HEK293 (cell line): Measurements from ENCODE around the gene ATXN10.

Source experiments
- MYNN ChIP-seq: fragments of 450-650 bp; formaldehyde crosslinking; IDR thresholded peaks from 2 replicates; pipeline ENCODE4 v1.5.1; 2016; ENCODE audit warnings: missing biosample characterization, missing genetic modification characterization, borderline replicate concordance
- SETDB1 ChIP-seq: IDR thresholded peaks from one replicate; pipeline ENCODE4 v1.6.1; 2017; ENCODE audit warnings: mild to moderate bottlenecking, low read length, moderate library complexity, mixed read lengths; ENCODE audit not compliant: insufficient read length
- SP3 ChIP-seq: fragments of 450-650 bp; formaldehyde crosslinking; IDR thresholded peaks from 2 replicates; pipeline ENCODE4 v1.5.1; 2016; ENCODE audit warnings: missing biosample characterization, missing genetic modification characterization
- ZNF530 ChIP-seq: fragments of 450-650 bp; formaldehyde crosslinking; IDR thresholded peaks from 2 replicates; pipeline ENCODE4 v1.5.1; 2016; ENCODE audit warnings: low read depth, missing biosample characterization, missing genetic modification characterization
- ZNF623 ChIP-seq: fragments of 450-650 bp; formaldehyde crosslinking; IDR thresholded peaks from 2 replicates; pipeline ENCODE4 v1.5.1; 2016; ENCODE audit warnings: missing biosample characterization, missing genetic modification characterization
- ZNF843 ChIP-seq: fragments of 450-650 bp; formaldehyde crosslinking; IDR thresholded peaks from 2 replicates; pipeline ENCODE4 v1.5.1; 2016; ENCODE audit warnings: missing biosample characterization, missing genetic modification characterization
- TF ChIP-seq, protein P1 (sequence below): fragments of 450-650 bp; formaldehyde crosslinking; IDR thresholded peaks from 2 replicates; pipeline ENCODE4 v1.5.1; 2016; ENCODE audit warnings: missing biosample characterization, missing genetic modification characterization
- TF ChIP-seq, protein P2 (sequence below): fragments of 450-650 bp; formaldehyde crosslinking; IDR thresholded peaks from 2 replicates; pipeline ENCODE4 v1.5.1; 2016; ENCODE audit warnings: missing biosample characterization, missing genetic modification characterization, low read depth
- TF ChIP-seq, protein P3 (sequence below): fragments of 450-650 bp; formaldehyde crosslinking; IDR thresholded peaks from 2 replicates; pipeline ENCODE4 v1.5.1; 2016; ENCODE audit warnings: missing biosample characterization, missing genetic modification characterization
- TF ChIP-seq, protein P4 (sequence below): fragments of 450-650 bp; formaldehyde crosslinking; IDR thresholded peaks from 2 replicates; pipeline ENCODE4 v1.5.1; 2017; ENCODE audit warnings: missing biosample characterization, missing genetic modification characterization
- TF ChIP-seq, protein P5 (sequence below): fragments of 450-650 bp; formaldehyde crosslinking; IDR thresholded peaks from 2 replicates; pipeline ENCODE4 v1.5.1; 2016; ENCODE audit warnings: missing biosample characterization, missing genetic modification characterization
- TF ChIP-seq, protein P6 (sequence below): fragments of 450-650 bp; formaldehyde crosslinking; IDR thresholded peaks from 2 replicates; pipeline ENCODE4 v1.5.1; 2016; ENCODE audit warnings: missing biosample characterization, missing genetic modification characterization

DNA sequence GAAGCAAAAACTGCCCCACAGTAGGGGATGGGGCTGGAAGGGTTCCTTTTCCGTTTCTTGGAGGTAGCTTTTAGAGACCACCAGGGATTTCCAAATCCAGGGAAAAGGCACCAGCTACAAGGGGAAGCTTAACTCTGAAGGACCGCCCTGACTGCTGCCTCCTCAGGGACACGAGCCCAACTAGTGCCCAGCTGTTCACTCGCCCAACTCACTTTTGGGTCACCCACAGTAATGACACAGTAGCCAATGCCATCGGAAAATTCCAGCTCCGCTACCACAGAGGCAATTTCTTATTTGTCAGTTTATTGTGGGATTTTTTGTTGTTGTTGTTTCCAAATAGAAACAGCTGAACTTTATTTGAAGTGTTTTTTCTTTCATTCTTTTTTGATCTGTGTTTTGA is 141.3 kb downstream of the ATXN10 start:
- TF ChIP-seq MYNN = no peak
- TF ChIP-seq, protein P1, sequence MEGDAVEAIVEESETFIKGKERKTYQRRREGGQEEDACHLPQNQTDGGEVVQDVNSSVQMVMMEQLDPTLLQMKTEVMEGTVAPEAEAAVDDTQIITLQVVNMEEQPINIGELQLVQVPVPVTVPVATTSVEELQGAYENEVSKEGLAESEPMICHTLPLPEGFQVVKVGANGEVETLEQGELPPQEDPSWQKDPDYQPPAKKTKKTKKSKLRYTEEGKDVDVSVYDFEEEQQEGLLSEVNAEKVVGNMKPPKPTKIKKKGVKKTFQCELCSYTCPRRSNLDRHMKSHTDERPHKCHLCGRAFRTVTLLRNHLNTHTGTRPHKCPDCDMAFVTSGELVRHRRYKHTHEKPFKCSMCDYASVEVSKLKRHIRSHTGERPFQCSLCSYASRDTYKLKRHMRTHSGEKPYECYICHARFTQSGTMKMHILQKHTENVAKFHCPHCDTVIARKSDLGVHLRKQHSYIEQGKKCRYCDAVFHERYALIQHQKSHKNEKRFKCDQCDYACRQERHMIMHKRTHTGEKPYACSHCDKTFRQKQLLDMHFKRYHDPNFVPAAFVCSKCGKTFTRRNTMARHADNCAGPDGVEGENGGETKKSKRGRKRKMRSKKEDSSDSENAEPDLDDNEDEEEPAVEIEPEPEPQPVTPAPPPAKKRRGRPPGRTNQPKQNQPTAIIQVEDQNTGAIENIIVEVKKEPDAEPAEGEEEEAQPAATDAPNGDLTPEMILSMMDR (tag by site-specific recombination) = no peak
- TF ChIP-seq, protein P2, sequence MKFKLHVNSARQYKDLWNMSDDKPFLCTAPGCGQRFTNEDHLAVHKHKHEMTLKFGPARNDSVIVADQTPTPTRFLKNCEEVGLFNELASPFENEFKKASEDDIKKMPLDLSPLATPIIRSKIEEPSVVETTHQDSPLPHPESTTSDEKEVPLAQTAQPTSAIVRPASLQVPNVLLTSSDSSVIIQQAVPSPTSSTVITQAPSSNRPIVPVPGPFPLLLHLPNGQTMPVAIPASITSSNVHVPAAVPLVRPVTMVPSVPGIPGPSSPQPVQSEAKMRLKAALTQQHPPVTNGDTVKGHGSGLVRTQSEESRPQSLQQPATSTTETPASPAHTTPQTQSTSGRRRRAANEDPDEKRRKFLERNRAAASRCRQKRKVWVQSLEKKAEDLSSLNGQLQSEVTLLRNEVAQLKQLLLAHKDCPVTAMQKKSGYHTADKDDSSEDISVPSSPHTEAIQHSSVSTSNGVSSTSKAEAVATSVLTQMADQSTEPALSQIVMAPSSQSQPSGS (tag by site-specific recombination) = no peak
- TF ChIP-seq, protein P3, sequence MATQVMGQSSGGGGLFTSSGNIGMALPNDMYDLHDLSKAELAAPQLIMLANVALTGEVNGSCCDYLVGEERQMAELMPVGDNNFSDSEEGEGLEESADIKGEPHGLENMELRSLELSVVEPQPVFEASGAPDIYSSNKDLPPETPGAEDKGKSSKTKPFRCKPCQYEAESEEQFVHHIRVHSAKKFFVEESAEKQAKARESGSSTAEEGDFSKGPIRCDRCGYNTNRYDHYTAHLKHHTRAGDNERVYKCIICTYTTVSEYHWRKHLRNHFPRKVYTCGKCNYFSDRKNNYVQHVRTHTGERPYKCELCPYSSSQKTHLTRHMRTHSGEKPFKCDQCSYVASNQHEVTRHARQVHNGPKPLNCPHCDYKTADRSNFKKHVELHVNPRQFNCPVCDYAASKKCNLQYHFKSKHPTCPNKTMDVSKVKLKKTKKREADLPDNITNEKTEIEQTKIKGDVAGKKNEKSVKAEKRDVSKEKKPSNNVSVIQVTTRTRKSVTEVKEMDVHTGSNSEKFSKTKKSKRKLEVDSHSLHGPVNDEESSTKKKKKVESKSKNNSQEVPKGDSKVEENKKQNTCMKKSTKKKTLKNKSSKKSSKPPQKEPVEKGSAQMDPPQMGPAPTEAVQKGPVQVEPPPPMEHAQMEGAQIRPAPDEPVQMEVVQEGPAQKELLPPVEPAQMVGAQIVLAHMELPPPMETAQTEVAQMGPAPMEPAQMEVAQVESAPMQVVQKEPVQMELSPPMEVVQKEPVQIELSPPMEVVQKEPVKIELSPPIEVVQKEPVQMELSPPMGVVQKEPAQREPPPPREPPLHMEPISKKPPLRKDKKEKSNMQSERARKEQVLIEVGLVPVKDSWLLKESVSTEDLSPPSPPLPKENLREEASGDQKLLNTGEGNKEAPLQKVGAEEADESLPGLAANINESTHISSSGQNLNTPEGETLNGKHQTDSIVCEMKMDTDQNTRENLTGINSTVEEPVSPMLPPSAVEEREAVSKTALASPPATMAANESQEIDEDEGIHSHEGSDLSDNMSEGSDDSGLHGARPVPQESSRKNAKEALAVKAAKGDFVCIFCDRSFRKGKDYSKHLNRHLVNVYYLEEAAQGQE = no peak
- no peak for TF ChIP-seq ZNF623 (tag by site-specific recombination)
- TF ChIP-seq SP3 (tag by site-specific recombination) = no peak
- TF ChIP-seq ZNF530 = no peak
- TF ChIP-seq, protein P4, sequence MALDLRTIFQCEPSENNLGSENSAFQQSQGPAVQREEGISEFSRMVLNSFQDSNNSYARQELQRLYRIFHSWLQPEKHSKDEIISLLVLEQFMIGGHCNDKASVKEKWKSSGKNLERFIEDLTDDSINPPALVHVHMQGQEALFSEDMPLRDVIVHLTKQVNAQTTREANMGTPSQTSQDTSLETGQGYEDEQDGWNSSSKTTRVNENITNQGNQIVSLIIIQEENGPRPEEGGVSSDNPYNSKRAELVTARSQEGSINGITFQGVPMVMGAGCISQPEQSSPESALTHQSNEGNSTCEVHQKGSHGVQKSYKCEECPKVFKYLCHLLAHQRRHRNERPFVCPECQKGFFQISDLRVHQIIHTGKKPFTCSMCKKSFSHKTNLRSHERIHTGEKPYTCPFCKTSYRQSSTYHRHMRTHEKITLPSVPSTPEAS (tag by site-specific recombination) = no peak
- TF ChIP-seq, protein P5, sequence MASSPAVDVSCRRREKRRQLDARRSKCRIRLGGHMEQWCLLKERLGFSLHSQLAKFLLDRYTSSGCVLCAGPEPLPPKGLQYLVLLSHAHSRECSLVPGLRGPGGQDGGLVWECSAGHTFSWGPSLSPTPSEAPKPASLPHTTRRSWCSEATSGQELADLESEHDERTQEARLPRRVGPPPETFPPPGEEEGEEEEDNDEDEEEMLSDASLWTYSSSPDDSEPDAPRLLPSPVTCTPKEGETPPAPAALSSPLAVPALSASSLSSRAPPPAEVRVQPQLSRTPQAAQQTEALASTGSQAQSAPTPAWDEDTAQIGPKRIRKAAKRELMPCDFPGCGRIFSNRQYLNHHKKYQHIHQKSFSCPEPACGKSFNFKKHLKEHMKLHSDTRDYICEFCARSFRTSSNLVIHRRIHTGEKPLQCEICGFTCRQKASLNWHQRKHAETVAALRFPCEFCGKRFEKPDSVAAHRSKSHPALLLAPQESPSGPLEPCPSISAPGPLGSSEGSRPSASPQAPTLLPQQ = no peak
- TF ChIP-seq ZNF843 (tag by site-specific recombination) = no peak
- TF ChIP-seq, protein P6, sequence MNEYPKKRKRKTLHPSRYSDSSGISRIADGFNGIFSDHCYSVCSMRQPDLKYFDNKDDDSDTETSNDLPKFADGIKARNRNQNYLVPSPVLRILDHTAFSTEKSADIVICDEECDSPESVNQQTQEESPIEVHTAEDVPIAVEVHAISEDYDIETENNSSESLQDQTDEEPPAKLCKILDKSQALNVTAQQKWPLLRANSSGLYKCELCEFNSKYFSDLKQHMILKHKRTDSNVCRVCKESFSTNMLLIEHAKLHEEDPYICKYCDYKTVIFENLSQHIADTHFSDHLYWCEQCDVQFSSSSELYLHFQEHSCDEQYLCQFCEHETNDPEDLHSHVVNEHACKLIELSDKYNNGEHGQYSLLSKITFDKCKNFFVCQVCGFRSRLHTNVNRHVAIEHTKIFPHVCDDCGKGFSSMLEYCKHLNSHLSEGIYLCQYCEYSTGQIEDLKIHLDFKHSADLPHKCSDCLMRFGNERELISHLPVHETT (tag by site-specific recombination) = no peak
- no peak for TF ChIP-seq SETDB1
